Vagina (tissue), 2 donors: ENCODE data around the gene PIEZO1.

Experiments used
- POLR2A ChIP-seq, 2 donors: fragments of 450-650 bp; IDR thresholded peaks; one replicate each; pipeline ENCODE4 v1.6.1; 2017; ENCODE audit warnings: antibody characterized with exemption in 2 of 2, mild to moderate bottlenecking in 2 of 2, moderate library complexity in 2 of 2
- POLR2AphosphoS5 ChIP-seq, 2 donors: sonication (generic); formaldehyde crosslinking; IDR thresholded peaks; one replicate each; pipeline ENCODE4 v1.9.0; 2017; ENCODE audit warnings: antibody characterized with exemption in 2 of 2, mild to moderate bottlenecking in 2 of 2, low read depth in 1 of 2; ENCODE audit not compliant: insufficient read depth in 1 of 2

GRCh38 chr16:88834670-88835069, 49.6 kb upstream of the PIEZO1 start:
- TF ChIP-seq POLR2A (IDR thresholded peaks at IDR 0.05) = no peak
- no peak for TF ChIP-seq POLR2AphosphoS5 (IDR thresholded peaks at IDR 0.05; ENCODE audit: insufficient read depth in 1 of 2, low read depth in 1 of 2)
